CD8-positive, alpha-beta memory T cell (primary cell): ENCODE data around the gene AQP12B. TPM values are rescaled to one million over a fixed set of nuclear protein-coding genes. Genes with fewer than 3 reads are reported as not detected.

Experiments used
- CTCF ChIA-PET: fragments of 350-600 bp; sonication (Branson Sonifier 250); formaldehyde crosslinking; loops from one replicate; lab custom pipeline; 2021; ENCODE audit warnings: antibody characterized with exemption; lab: Charles Lee
- POLR2A ChIA-PET: fragments of 350-600 bp; sonication (Branson Sonifier 250); formaldehyde crosslinking; loops from one replicate; lab custom pipeline; 2021; ENCODE audit warnings: antibody characterized with exemption; lab: Charles Lee
- DNase-seq, 5 donors: peaks; one replicate each; pipeline versions ENCODE4 v3.0.0 to v3.0.0-alpha.2; 2020 to 2022; ENCODE audit warnings: mixed read lengths in 1 of 5
- H3K27ac ChIP-seq: one replicate; pipeline ENCODE4 v1.7.0; 2013; ENCODE audit warnings: low read depth, mild to moderate bottlenecking, low read length, moderate library complexity
- H3K27me3 ChIP-seq: 2 replicates; pipeline ENCODE4 v1.7.0; 2013; ENCODE audit warnings: low read length, mild to moderate bottlenecking; ENCODE audit not compliant: insufficient read depth, poor library complexity, severe bottlenecking
- H3K36me3 ChIP-seq: 2 replicates; pipeline ENCODE4 v1.7.0; 2013; ENCODE audit warnings: mild to moderate bottlenecking, low read length, moderate library complexity; ENCODE audit not compliant: insufficient read depth
- H3K4me1 ChIP-seq: 2 replicates; pipeline ENCODE4 v1.7.0; 2013; ENCODE audit warnings: mild to moderate bottlenecking, low read length, moderate library complexity; ENCODE audit not compliant: insufficient read depth
- H3K4me3 ChIP-seq: 2 replicates; pipeline ENCODE4 v1.7.0; 2013; ENCODE audit warnings: mild to moderate bottlenecking, low read length
- H3K9me3 ChIP-seq: 2 replicates; pipeline ENCODE4 v1.7.0; 2013; ENCODE audit warnings: mild to moderate bottlenecking, low read length
- H3K27ac Mint-ChIP-seq, 8 donors: one replicate each; pipeline ENCODE4 v1.8.0; 2020 to 2021; ENCODE audit warnings: mixed read lengths in 8 of 8, mild to moderate bottlenecking in 6 of 8, inconsistent platforms in 3 of 8, moderate library complexity in 3 of 8
- H3K27me3 Mint-ChIP-seq, 2 donors: one replicate each; pipeline ENCODE4 v1.8.0; 2020 to 2021; ENCODE audit warnings: mixed read lengths in 2 of 2, mild to moderate bottlenecking in 1 of 2, moderate library complexity in 1 of 2
- H3K36me3 Mint-ChIP-seq, 3 donors: one replicate each; pipeline ENCODE4 v1.8.0; 2020 to 2021; ENCODE audit warnings: mixed read lengths in 3 of 3, inconsistent platforms in 1 of 3, mild to moderate bottlenecking in 1 of 3
- H3K4me1 Mint-ChIP-seq, 3 donors: one replicate each; pipeline ENCODE4 v1.8.0; 2020 to 2021; ENCODE audit warnings: mixed read lengths in 3 of 3, inconsistent platforms in 1 of 3, mild to moderate bottlenecking in 1 of 3
- H3K4me3 Mint-ChIP-seq, 7 donors: one replicate each; pipeline ENCODE4 v1.8.0; 2020 to 2021; ENCODE audit warnings: mixed read lengths in 7 of 7, mild to moderate bottlenecking in 6 of 7, moderate library complexity in 4 of 7, inconsistent platforms in 2 of 7
- H3K9me3 Mint-ChIP-seq, 5 donors: one replicate each; pipeline ENCODE4 v1.8.0; 2020 to 2022; ENCODE audit warnings: mixed read lengths in 5 of 5, mild to moderate bottlenecking in 3 of 5, moderate library complexity in 2 of 5, inconsistent platforms in 1 of 5
- polyA plus RNA-seq: library from polyadenylated mRNA; unstranded; fragments of 300-500 nt; fragmentation: Illumina TruSeq; gene quantifications from one replicate; pipeline ENCODE4 v1.2.3, GENCODE V29; 2021
- total RNA-seq, 2 experiments: library from RNA; stranded (reverse); gene quantifications; one replicate each; pipeline ENCODE4 v1.2.3, GENCODE V29; 2021

Gene AQP12B
- total and polyA plus RNA-seq, 3 experiments from 2014 or later = not detected

- Histone ChIP-seq H3K36me3 (no peaks in the 10 kb centered on the region), H3K27ac (no peak overlapping the region), H3K4me1 (peaks cover 28% of the 10 kb centered on the region), H3K4me3 (no peak overlapping the region), H3K27me3 (no peaks in the 10 kb centered on the region), H3K9me3 (peaks cover 4% of the 10 kb centered on the region)
- no peak overlapping the region for H3K4me3 Mint-ChIP-seq
- DNase-seq = no peak
- H3K27ac Mint-ChIP-seq = no peak overlapping the region
- peaks cover 4 to 15% (median 10%) of the 10 kb centered on the region in 5 donors for H3K9me3 Mint-ChIP-seq
- H3K27me3 Mint-ChIP-seq = no peaks in the 10 kb centered on the region
- ChIA-PET POLR2A (no interaction called here), CTCF (no interaction called here)
- peaks cover 5 to 9% (median 6%) of the 10 kb centered on the region in 3 donors for H3K36me3 Mint-ChIP-seq
- H3K4me1 Mint-ChIP-seq = peaks cover 0 to 15% (median 8%) of the 10 kb centered on the region in 3 donors
Measured at GRCh38 chr2:240630771-240631547, 51.7 kb downstream of the AQP12B start.

DNA sequence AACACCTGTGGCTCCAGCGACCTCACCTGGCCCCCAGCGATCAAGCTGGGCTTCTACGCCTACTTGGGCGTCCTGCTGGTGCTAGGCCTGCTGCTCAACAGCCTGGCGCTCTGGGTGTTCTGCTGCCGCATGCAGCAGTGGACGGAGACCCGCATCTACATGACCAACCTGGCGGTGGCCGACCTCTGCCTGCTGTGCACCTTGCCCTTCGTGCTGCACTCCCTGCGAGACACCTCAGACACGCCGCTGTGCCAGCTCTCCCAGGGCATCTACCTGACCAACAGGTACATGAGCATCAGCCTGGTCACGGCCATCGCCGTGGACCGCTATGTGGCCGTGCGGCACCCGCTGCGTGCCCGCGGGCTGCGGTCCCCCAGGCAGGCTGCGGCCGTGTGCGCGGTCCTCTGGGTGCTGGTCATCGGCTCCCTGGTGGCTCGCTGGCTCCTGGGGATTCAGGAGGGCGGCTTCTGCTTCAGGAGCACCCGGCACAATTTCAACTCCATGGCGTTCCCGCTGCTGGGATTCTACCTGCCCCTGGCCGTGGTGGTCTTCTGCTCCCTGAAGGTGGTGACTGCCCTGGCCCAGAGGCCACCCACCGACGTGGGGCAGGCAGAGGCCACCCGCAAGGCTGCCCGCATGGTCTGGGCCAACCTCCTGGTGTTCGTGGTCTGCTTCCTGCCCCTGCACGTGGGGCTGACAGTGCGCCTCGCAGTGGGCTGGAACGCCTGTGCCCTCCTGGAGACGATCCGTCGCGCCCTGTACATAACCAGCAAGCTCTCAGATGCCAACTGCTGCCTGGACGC is 52.5 kb downstream of the AQP12B start:
- H3K36me3 Mint-ChIP-seq = peaks cover 5 to 9% (median 6%) of the 10 kb centered on the region in 3 donors
- Histone ChIP-seq H3K27ac (no peak overlapping the region), H3K9me3 (peaks cover 4% of the 10 kb centered on the region), H3K27me3 (no peaks in the 10 kb centered on the region), H3K36me3 (no peaks in the 10 kb centered on the region), H3K4me3 (no peak overlapping the region), H3K4me1 (peaks cover 35% of the 10 kb centered on the region)
- DNase-seq = peak in 1 of 5 donors; percentile 42
- peaks cover 4 to 21% (median 10%) of the 10 kb centered on the region in 3 donors for H3K4me1 Mint-ChIP-seq
- POLR2A ChIA-PET = no interaction called here
- CTCF ChIA-PET = no interaction called here
- H3K27ac Mint-ChIP-seq = peak overlapping the region in 1 of 8 donors; percentile 90
- no peaks in the 10 kb centered on the region for H3K27me3 Mint-ChIP-seq
- peak overlapping the region in 1 of 7 donors; percentile 54 for H3K4me3 Mint-ChIP-seq
- peaks cover 4 to 15% (median 10%) of the 10 kb centered on the region in 5 donors for H3K9me3 Mint-ChIP-seq

- POLR2A ChIA-PET = no interaction called here
- peaks cover 4 to 12% (median 8%) of the 10 kb centered on the region in 5 donors for H3K9me3 Mint-ChIP-seq
- no peaks in the 10 kb centered on the region for H3K27me3 Mint-ChIP-seq
- peaks cover 9 to 26% (median 16%) of the 10 kb centered on the region in 3 donors for H3K4me1 Mint-ChIP-seq
- CTCF ChIA-PET = interaction anchor here (1.1 kb wide), 1 partner anchor 63 kb away, joined by 4 read pairs; no protein-coding TSS in a partner anchor
- DNase-seq = no peak
- peak overlapping the region in 2 of 8 donors; percentile 50 to 90 for H3K27ac Mint-ChIP-seq
- Histone ChIP-seq H3K4me3 (no peak overlapping the region), H3K36me3 (no peaks in the 10 kb centered on the region), H3K27me3 (no peaks in the 10 kb centered on the region), H3K9me3 (peaks cover 4% of the 10 kb centered on the region), H3K4me1 (peaks cover 41% of the 10 kb centered on the region), H3K27ac (no peak overlapping the region)
- H3K36me3 Mint-ChIP-seq = peaks cover 5 to 9% (median 6%) of the 10 kb centered on the region in 3 donors
- H3K4me3 Mint-ChIP-seq = no peak overlapping the region
Measured at GRCh38 chr2:240629619-240629967, 53.1 kb downstream of the AQP12B start.

DNA sequence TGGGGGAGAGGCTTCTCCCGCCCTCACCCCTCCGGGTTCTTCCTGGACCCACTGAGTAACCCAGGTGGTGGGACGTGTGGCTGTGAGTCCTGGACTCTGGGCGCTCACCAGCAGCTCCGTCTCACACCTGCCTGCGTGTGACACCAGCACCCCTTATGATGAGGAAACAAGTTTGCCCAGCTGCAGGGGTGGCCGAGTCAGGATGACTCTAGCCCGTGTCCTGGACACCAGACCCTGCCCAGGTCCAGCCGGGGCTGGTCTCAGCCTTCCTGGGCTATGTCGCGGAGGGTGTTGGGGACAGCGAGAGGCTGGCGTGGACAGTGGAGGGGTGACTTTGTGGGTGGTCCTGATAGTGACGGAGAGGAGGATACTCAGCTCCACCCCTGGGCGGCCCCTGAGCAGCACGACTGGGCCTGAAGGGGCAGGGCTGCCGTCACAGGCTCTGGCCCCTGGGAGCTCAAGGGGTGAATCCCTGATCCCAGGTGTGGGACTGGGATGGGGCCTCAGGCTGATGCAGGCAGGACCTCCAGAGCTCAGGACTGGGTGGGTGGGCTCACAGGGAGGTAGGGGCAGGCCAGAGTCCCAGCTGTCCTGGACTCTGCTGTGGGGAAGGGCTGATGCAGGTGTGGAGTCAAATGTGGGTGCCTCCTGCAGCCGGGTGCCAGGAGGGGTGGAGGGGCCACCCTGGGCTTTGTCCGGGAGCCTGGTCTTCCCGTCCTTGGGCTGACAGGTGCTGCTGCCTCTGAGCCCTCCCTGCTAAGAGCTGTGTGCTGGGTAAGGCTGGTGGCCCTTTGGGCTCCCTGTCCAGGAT is 53.7 kb downstream of the AQP12B start:
- CTCF ChIA-PET = interaction anchor here (1.1 kb wide), 1 partner anchor 62 kb away, joined by 4 read pairs; no protein-coding TSS in a partner anchor
- H3K4me3 ChIP-seq = no peak overlapping the region
- peak overlapping the region in 1 of 8 donors; percentile 50 for H3K27ac Mint-ChIP-seq
- peaks cover 4% of the 10 kb centered on the region for H3K9me3 ChIP-seq
- H3K4me1 ChIP-seq = peaks cover 47% of the 10 kb centered on the region
- DNase-seq = peak in 1 of 5 donors; percentile 39
- H3K27me3 Mint-ChIP-seq = no peaks in the 10 kb centered on the region
- no peaks in the 10 kb centered on the region for H3K36me3 ChIP-seq
- POLR2A ChIA-PET = no interaction called here
- H3K36me3 Mint-ChIP-seq = peaks cover 5 to 7% (median 6%) of the 10 kb centered on the region in 3 donors
- peaks cover 4 to 11% (median 8%) of the 10 kb centered on the region in 5 donors for H3K9me3 Mint-ChIP-seq
- peak overlapping the region in 1 of 7 donors; percentile 32 for H3K4me3 Mint-ChIP-seq
- H3K4me1 Mint-ChIP-seq = peaks cover 10 to 32% (median 20%) of the 10 kb centered on the region in 3 donors
- H3K27ac ChIP-seq = no peak overlapping the region
- H3K27me3 ChIP-seq = no peaks in the 10 kb centered on the region

GRCh38 chr2:240628507-240628807 is 54.2 kb downstream of the AQP12B start:
- peaks cover 53% of the 10 kb centered on the region for H3K4me1 ChIP-seq
- H3K27ac ChIP-seq = no peak overlapping the region
- H3K4me3 Mint-ChIP-seq = no peak overlapping the region
- CTCF ChIA-PET = interaction anchor here (1.1 kb wide), 1 partner anchor 62 kb away, joined by 4 read pairs; no protein-coding TSS in a partner anchor
- H3K27me3 Mint-ChIP-seq = no peaks in the 10 kb centered on the region
- DNase-seq = peak in 1 of 5 donors; percentile 42
- H3K36me3 Mint-ChIP-seq = peaks cover 3 to 5% (median 4%) of the 10 kb centered on the region in 3 donors
- peak overlapping the region in 1 of 8 donors; percentile 68 for H3K27ac Mint-ChIP-seq
- H3K9me3 ChIP-seq = no peaks in the 10 kb centered on the region
- H3K27me3 ChIP-seq = no peaks in the 10 kb centered on the region
- POLR2A ChIA-PET = no interaction called here
- peaks cover 10 to 35% (median 22%) of the 10 kb centered on the region in 3 donors for H3K4me1 Mint-ChIP-seq
- no peak overlapping the region for H3K4me3 ChIP-seq
- peaks cover 2 to 9% (median 6%) of the 10 kb centered on the region in 5 donors for H3K9me3 Mint-ChIP-seq
- no peaks in the 10 kb centered on the region for H3K36me3 ChIP-seq

GRCh38 chr2:240627736-240628506 is 54.8 kb downstream of the AQP12B start:
- Histone ChIP-seq H3K4me3 (no peak overlapping the region), H3K4me1 (peaks cover 58% of the 10 kb centered on the region), H3K36me3 (no peaks in the 10 kb centered on the region), H3K9me3 (no peaks in the 10 kb centered on the region), H3K27me3 (no peaks in the 10 kb centered on the region), H3K27ac (no peak overlapping the region)
- ChIA-PET POLR2A (interaction anchor here (0.6 kb wide), 1 partner anchor 506 kb away, joined by 3 read pairs; no protein-coding TSS in a partner anchor), CTCF (interaction anchor here (1.4 kb wide), 1 partner anchor 62 kb away, joined by 3 read pairs; no protein-coding TSS in a partner anchor)
- H3K4me3 Mint-ChIP-seq = no peak overlapping the region
- no peaks in the 10 kb centered on the region for H3K27me3 Mint-ChIP-seq
- peak in 1 of 5 donors; percentile 36 for DNase-seq
- H3K9me3 Mint-ChIP-seq = peaks cover 0 to 5% (median under 1%) of the 10 kb centered on the region in 5 donors
- peaks cover 14 to 40% (median 26%) of the 10 kb centered on the region in 3 donors for H3K4me1 Mint-ChIP-seq
- H3K27ac Mint-ChIP-seq = peak overlapping the region in 4 of 8 donors; percentile 36 to 88 (median 77)
- peaks cover 0 to 4% (median 0%) of the 10 kb centered on the region in 3 donors for H3K36me3 Mint-ChIP-seq
